ENCODE data around the gene CLTC.

- TF ChIP-seq POLR2A (IDR thresholded peaks at IDR 0.05; ENCODE audit: low read length): no peak
- TF ChIP-seq, protein P1, sequence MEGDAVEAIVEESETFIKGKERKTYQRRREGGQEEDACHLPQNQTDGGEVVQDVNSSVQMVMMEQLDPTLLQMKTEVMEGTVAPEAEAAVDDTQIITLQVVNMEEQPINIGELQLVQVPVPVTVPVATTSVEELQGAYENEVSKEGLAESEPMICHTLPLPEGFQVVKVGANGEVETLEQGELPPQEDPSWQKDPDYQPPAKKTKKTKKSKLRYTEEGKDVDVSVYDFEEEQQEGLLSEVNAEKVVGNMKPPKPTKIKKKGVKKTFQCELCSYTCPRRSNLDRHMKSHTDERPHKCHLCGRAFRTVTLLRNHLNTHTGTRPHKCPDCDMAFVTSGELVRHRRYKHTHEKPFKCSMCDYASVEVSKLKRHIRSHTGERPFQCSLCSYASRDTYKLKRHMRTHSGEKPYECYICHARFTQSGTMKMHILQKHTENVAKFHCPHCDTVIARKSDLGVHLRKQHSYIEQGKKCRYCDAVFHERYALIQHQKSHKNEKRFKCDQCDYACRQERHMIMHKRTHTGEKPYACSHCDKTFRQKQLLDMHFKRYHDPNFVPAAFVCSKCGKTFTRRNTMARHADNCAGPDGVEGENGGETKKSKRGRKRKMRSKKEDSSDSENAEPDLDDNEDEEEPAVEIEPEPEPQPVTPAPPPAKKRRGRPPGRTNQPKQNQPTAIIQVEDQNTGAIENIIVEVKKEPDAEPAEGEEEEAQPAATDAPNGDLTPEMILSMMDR (IDR thresholded peaks at IDR 0.05): no peak
- no peak for TF ChIP-seq USF2 (IDR thresholded peaks at IDR 0.05)
- no peak for TF ChIP-seq MAX (IDR thresholded peaks at IDR 0.05)
- no peak for TF ChIP-seq HDAC2 (IDR thresholded peaks at IDR 0.05)
- TF ChIP-seq RNF2 (IDR thresholded peaks at IDR 0.05; ENCODE audit: borderline replicate concordance, low read depth): no peak
- no peak for TF ChIP-seq POLR2AphosphoS2 (conservative IDR thresholded peaks at IDR 0.05; ENCODE audit: low read length)
- TF ChIP-seq JUN (IDR thresholded peaks at IDR 0.05): no peak
- TF ChIP-seq PBX3 (IDR thresholded peaks at IDR 0.05): no peak
- TF ChIP-seq RFX5 (IDR thresholded peaks at IDR 0.05): no peak
- no peak for TF ChIP-seq BHLHE40 (IDR thresholded peaks at IDR 0.05; ENCODE audit: low read depth, low read length)
- TF ChIP-seq SREBF2 (IDR thresholded peaks at IDR 0.05): no peak
- TF ChIP-seq GATA3 (IDR thresholded peaks at IDR 0.05; ENCODE audit: borderline replicate concordance): no peak
- no peak for TF ChIP-seq KDM5A (IDR thresholded peaks at IDR 0.05)
These were observed 106.0 kb downstream of the CLTC start for GRCh38 chr17:59725691-59726090.
